Calu3 (cell line): ENCODE data around the gene RASGRP4. TPM values are rescaled to one million over a fixed set of nuclear protein-coding genes. Genes with fewer than 3 reads are reported as not detected.

Experiments used
- BruUV-seq: library from RNA; stranded (reverse); fragments of 400-500 nt; replicated peaks from 2 replicates; lab custom pipeline; 2021; lab: Mats Ljungman, UMichigan
- CTCF ChIA-PET: fragments of 300-600 bp; sonication (Branson Sonifier 250); formaldehyde crosslinking; loops from one replicate; lab custom pipeline; 2022; ENCODE audit warnings: antibody characterized with exemption; lab: Charles Lee
- DNase-seq: peaks from one replicate; pipeline ENCODE4 v3.0.0; 2022
- H3K27ac Mint-ChIP-seq: one replicate; pipeline ENCODE4 v1.8.0; 2022; ENCODE audit warnings: mixed read lengths; ENCODE audit not compliant: unreplicated experiment
- H3K27me3 Mint-ChIP-seq: one replicate; pipeline ENCODE4 v1.8.0; 2022; ENCODE audit warnings: mixed read lengths; ENCODE audit not compliant: unreplicated experiment
- H3K36me3 Mint-ChIP-seq: one replicate; pipeline ENCODE4 v1.8.0; 2022; ENCODE audit warnings: mild to moderate bottlenecking, moderate library complexity, mixed read lengths; ENCODE audit not compliant: insufficient read depth, unreplicated experiment
- H3K4me1 Mint-ChIP-seq: one replicate; pipeline ENCODE4 v1.8.0; 2022; ENCODE audit warnings: mild to moderate bottlenecking, low read depth, mixed read lengths; ENCODE audit not compliant: unreplicated experiment
- H3K4me3 Mint-ChIP-seq: one replicate; pipeline ENCODE4 v1.8.0; 2022; ENCODE audit warnings: mild to moderate bottlenecking, low read depth, moderate library complexity, mixed read lengths; ENCODE audit not compliant: unreplicated experiment
- H3K9me3 Mint-ChIP-seq: one replicate; pipeline ENCODE4 v1.8.0; 2022; ENCODE audit warnings: low read depth, mixed read lengths; ENCODE audit not compliant: unreplicated experiment
- intact Hi-C: fragments of 100-400 bp; cut with micrococcal nuclease; formaldehyde crosslinking; loops from one replicate; pipeline ENCODE4 v1.10.0; 2022; ENCODE audit not compliant: unreplicated experiment
- total RNA-seq: library from RNA; stranded (reverse); gene quantifications from 2 replicates; pipeline ENCODE4 v1.2.3, GENCODE V29; 2022
- TF ChIP-seq, protein P1 (sequence below): fragments of 200-600 bp; IDR thresholded peaks from one replicate; pipeline ENCODE4 v1.8.0; 2022; ENCODE audit warnings: antibody characterized with exemption; ENCODE audit not compliant: unreplicated experiment

RASGRP4 gene
- total RNA-seq, 1 experiment from 2014 or later, result not detected

GRCh38 chr19:38383184-38383583 lies 42.8 kb downstream of the RASGRP4 start:
- no peak overlapping the region for H3K27ac Mint-ChIP-seq
- intact Hi-C loops, result no loop called here
- DNase-seq, result no peak
- TF ChIP-seq, protein P1, sequence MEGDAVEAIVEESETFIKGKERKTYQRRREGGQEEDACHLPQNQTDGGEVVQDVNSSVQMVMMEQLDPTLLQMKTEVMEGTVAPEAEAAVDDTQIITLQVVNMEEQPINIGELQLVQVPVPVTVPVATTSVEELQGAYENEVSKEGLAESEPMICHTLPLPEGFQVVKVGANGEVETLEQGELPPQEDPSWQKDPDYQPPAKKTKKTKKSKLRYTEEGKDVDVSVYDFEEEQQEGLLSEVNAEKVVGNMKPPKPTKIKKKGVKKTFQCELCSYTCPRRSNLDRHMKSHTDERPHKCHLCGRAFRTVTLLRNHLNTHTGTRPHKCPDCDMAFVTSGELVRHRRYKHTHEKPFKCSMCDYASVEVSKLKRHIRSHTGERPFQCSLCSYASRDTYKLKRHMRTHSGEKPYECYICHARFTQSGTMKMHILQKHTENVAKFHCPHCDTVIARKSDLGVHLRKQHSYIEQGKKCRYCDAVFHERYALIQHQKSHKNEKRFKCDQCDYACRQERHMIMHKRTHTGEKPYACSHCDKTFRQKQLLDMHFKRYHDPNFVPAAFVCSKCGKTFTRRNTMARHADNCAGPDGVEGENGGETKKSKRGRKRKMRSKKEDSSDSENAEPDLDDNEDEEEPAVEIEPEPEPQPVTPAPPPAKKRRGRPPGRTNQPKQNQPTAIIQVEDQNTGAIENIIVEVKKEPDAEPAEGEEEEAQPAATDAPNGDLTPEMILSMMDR, result no peak
- CTCF ChIA-PET, result no interaction called here
- peaks cover 82% of the 10 kb centered on the region for H3K36me3 Mint-ChIP-seq
- BruUV-seq, result no TSS peak
- H3K4me3 Mint-ChIP-seq, result no peak overlapping the region
- peaks cover 12% of the 10 kb centered on the region for H3K4me1 Mint-ChIP-seq
- H3K9me3 Mint-ChIP-seq, result no peaks in the 10 kb centered on the region
- H3K27me3 Mint-ChIP-seq, result no peaks in the 10 kb centered on the region

DNA sequence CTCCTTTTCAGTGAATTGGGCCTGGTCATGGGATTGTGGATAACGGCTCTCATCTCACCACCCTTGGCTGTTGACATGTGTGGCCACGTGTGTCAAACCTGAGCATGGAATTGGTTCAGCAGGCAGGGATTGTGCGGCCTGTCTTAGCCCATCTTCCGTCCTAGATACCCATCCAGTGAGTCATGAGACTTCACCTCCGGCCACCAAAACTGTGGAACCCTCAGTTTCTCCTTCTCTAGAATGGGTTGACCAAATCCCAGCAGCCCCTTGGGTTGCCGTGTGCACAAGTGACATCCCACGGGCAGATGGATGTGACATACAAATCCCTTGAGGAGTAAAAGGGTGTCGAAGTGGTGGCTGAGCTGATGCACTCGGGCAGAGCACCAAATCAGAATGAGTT lies 44.9 kb downstream of the RASGRP4 start:
- intact Hi-C loops, result no loop called here
- no TSS peak for BruUV-seq
- Mint-ChIP-seq H3K9me3 (no peaks in the 10 kb centered on the region), H3K36me3 (peaks cover 82% of the 10 kb centered on the region), H3K4me3 (no peak overlapping the region), H3K4me1 (peaks cover 9% of the 10 kb centered on the region), H3K27me3 (no peaks in the 10 kb centered on the region), H3K27ac (no peak overlapping the region)
- TF ChIP-seq, protein P1, result no peak
- CTCF ChIA-PET, result no interaction called here
- no peak for DNase-seq

GRCh38 chr19:38378866-38379265 lies 47.2 kb downstream of the RASGRP4 start:
- Mint-ChIP-seq H3K4me1 (peaks cover 22% of the 10 kb centered on the region), H3K27ac (no peak overlapping the region), H3K4me3 (no peak overlapping the region), H3K27me3 (no peaks in the 10 kb centered on the region), H3K9me3 (no peaks in the 10 kb centered on the region), H3K36me3 (peaks cover 80% of the 10 kb centered on the region)
- CTCF ChIA-PET, result interaction anchor here (0.6 kb wide), 1 partner anchor 9 kb away, joined by 5 read pairs; the partner anchor contains the start of gene GGN
- TF ChIP-seq, protein P1, result no peak
- DNase-seq, result no peak
- no TSS peak for BruUV-seq
- intact Hi-C loops, result no loop called here

DNA sequence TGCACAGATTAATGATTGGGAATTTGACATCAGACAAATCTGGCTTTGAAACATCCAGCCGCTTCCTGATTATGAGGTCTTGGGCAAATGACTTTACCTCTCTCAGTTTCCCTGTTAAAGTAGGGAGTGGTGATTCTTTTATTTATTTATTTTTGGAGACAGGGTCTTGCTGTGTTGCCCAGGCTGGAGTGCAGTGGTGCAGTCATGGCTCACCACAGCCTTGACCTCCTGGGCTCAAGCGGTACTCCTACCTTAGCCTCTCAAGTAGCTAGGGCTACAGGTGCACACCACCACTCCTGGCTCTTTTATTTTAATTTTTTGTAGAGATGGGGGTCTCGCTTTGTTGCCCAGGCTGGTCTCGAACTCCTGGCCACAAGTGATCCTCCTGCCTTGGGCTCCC lies 49.0 kb downstream of the RASGRP4 start:
- Mint-ChIP-seq H3K4me3 (peak overlapping the region; percentile 97), H3K27me3 (peaks cover 1% of the 10 kb centered on the region), H3K4me1 (peaks cover 22% of the 10 kb centered on the region), H3K9me3 (no peaks in the 10 kb centered on the region), H3K36me3 (peaks cover 64% of the 10 kb centered on the region), H3K27ac (no peak overlapping the region)
- TF ChIP-seq, protein P1, result no peak
- intact Hi-C loops, result no loop called here
- no TSS peak for BruUV-seq
- no peak for DNase-seq
- CTCF ChIA-PET, result no interaction called here
